ENCODE data around the gene EPHA2. TPM values are rescaled to one million over a fixed set of nuclear protein-coding genes. Genes with fewer than 3 reads are reported as not detected.

EPHA2 gene
- total RNA-seq, 2 experiments from 2014 or later = 0.22 TPM; not detected in 1

DNA sequence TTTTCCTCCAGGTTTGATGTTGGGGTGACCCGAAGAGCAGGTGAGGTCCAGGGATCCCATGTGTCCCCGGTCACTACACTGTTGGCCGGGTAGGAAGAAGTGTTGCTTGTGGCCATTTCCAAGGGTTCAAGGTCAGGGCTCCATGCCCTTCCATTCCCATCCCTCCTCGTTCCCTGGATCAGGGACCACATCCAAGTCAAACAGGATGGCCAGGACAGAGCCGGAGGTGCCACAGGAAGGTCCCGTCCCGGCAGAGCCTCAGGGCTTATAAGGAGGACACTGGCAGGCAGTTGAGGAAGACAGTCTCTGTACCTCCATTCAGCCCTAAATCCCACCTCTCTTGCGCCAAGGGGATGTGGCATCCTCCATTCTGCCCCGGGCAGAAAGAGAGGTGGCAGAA, 60.4 kb downstream of the EPHA2 start:
- no peak for DNase-seq
- Histone ChIP-seq H3K36me3 (ENCODE audit: insufficient read depth, low read length) (no peaks in the 10 kb centered on the region), H3K4me3 (ENCODE audit: low read length) (no peak overlapping the region), H3K27me3 (ENCODE audit: control insufficient read depth in 1 of 2, insufficient read depth in 2 of 2, low read length in 2 of 2) (no peaks in the 10 kb centered on the region), H3K4me1 (ENCODE audit: insufficient read depth, low read length) (no peaks in the 10 kb centered on the region), H3K9me3 (ENCODE audit: control insufficient read depth in 1 of 2, insufficient read depth in 1 of 2, low read length in 2 of 2) (no peaks in the 10 kb centered on the region), H3K27ac (ENCODE audit: low read depth in 1 of 2, low read length in 2 of 2) (no peak overlapping the region)
- Mint-ChIP-seq H3K27me3 (no peaks in the 10 kb centered on the region), H3K4me3 (no peak overlapping the region), H3K36me3 (ENCODE audit: low read depth) (no peaks in the 10 kb centered on the region), H3K9me3 (no peaks in the 10 kb centered on the region), H3K27ac (no peak overlapping the region), H3K4me1 (ENCODE audit: low read depth) (no peaks in the 10 kb centered on the region)
- ChIA-PET POLR2A (no interaction called here), CTCF (no interaction called here)
- no peak for ATAC-seq (ENCODE audit: poor library complexity)
- TF ChIP-seq, protein P1, sequence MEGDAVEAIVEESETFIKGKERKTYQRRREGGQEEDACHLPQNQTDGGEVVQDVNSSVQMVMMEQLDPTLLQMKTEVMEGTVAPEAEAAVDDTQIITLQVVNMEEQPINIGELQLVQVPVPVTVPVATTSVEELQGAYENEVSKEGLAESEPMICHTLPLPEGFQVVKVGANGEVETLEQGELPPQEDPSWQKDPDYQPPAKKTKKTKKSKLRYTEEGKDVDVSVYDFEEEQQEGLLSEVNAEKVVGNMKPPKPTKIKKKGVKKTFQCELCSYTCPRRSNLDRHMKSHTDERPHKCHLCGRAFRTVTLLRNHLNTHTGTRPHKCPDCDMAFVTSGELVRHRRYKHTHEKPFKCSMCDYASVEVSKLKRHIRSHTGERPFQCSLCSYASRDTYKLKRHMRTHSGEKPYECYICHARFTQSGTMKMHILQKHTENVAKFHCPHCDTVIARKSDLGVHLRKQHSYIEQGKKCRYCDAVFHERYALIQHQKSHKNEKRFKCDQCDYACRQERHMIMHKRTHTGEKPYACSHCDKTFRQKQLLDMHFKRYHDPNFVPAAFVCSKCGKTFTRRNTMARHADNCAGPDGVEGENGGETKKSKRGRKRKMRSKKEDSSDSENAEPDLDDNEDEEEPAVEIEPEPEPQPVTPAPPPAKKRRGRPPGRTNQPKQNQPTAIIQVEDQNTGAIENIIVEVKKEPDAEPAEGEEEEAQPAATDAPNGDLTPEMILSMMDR (IDR thresholded peaks at IDR 0.05) = no peak
- intact Hi-C loops (cut with DNase I, micrococcal nuclease) = loop anchor here in 1 of 2 experiments (5.0 kb wide), 1 partner anchor 47 kb away; no protein-coding TSS in a partner anchor

DNA sequence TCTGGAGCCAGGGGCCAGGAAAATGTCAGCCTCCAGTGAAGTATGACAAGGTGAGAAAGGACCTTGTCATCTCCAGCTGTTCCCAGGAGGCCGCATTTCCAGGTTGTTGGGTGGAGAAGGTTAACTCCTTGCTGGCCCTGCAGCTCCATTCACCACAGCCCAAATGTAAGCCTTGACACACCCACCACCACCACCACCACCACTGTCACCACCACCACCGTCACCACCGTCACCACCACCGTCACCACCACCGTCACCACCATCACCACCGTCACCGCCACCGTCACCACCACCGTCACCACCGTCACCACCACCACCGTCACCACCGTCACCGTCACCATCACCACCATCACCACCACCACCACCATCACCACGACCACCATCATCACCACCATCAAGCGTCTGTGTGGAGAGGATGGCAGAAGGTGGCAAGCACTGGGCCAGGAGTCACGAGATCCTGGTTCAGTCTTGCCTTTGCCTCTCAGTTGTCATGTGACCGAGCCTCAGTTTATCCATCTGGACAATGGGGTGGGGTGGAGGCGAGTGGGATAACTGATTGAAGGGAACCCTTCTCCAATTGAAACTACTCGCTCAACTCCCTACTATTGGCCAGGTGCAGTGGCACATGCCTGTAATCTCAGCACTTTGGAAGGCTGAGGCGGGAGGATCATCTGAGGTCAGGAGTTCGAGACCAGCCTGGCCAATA, 61.3 kb downstream of the EPHA2 start:
- Histone ChIP-seq H3K9me3 (ENCODE audit: control insufficient read depth in 1 of 2, insufficient read depth in 1 of 2, low read length in 2 of 2) (no peaks in the 10 kb centered on the region), H3K4me3 (ENCODE audit: low read length) (no peak overlapping the region), H3K27me3 (ENCODE audit: control insufficient read depth in 1 of 2, insufficient read depth in 2 of 2, low read length in 2 of 2) (no peaks in the 10 kb centered on the region), H3K27ac (ENCODE audit: low read depth in 1 of 2, low read length in 2 of 2) (no peak overlapping the region), H3K4me1 (ENCODE audit: insufficient read depth, low read length) (no peaks in the 10 kb centered on the region), H3K36me3 (ENCODE audit: insufficient read depth, low read length) (no peaks in the 10 kb centered on the region)
- DNase-seq = no peak
- ATAC-seq (ENCODE audit: poor library complexity) = no peak
- ChIA-PET POLR2A (no interaction called here), CTCF (no interaction called here)
- Mint-ChIP-seq H3K27ac (no peak overlapping the region), H3K4me1 (ENCODE audit: low read depth) (no peaks in the 10 kb centered on the region), H3K27me3 (no peaks in the 10 kb centered on the region), H3K4me3 (no peak overlapping the region), H3K36me3 (ENCODE audit: low read depth) (no peaks in the 10 kb centered on the region), H3K9me3 (no peaks in the 10 kb centered on the region)
- TF ChIP-seq, protein P1 (IDR thresholded peaks at IDR 0.05) = no peak
- intact Hi-C loops (cut with DNase I, micrococcal nuclease) = loop anchor here in 1 of 2 experiments (5.0 kb wide), 1 partner anchor 48 kb away; no protein-coding TSS in a partner anchor

DNA sequence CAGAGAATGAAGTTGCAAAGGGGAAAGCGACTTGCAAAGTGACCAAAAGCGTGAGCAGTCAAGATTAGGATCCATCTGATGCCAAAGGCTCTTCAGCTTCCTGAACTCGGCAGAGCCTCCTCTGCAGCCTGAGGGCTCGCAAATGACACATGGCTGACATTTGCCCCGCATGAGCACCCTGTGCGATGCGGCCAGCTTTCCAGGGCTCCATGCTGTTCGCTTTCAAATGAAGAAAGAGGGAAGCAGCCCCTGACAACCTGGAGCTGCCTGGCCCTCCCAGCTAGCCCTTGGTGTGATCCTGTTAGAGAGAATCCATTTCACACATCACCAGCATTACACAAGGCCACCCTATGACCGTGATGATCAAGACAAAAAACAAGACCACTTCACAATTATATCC, 62.3 kb downstream of the EPHA2 start:
- no peak for ATAC-seq (ENCODE audit: poor library complexity)
- POLR2A ChIA-PET = no interaction called here

More for the DNA sequence above, 62.3 kb downstream of the EPHA2 start:
- Histone ChIP-seq H3K4me3 (ENCODE audit: low read length) (no peak overlapping the region), H3K27me3 (ENCODE audit: control insufficient read depth in 1 of 2, insufficient read depth in 2 of 2, low read length in 2 of 2) (no peaks in the 10 kb centered on the region), H3K4me1 (ENCODE audit: insufficient read depth, low read length) (no peaks in the 10 kb centered on the region), H3K27ac (ENCODE audit: low read depth in 1 of 2, low read length in 2 of 2) (no peak overlapping the region), H3K36me3 (ENCODE audit: insufficient read depth, low read length) (no peaks in the 10 kb centered on the region), H3K9me3 (ENCODE audit: control insufficient read depth in 1 of 2, insufficient read depth in 1 of 2, low read length in 2 of 2) (no peaks in the 10 kb centered on the region)
- H3K4me1 Mint-ChIP-seq (ENCODE audit: low read depth) = no peaks in the 10 kb centered on the region
- no peak for DNase-seq
- intact Hi-C loops (cut with DNase I, micrococcal nuclease) = no loop called here
- H3K27ac Mint-ChIP-seq = no peak overlapping the region
- TF ChIP-seq, protein P1 (IDR thresholded peaks at IDR 0.05) = no peak
- CTCF ChIA-PET = no interaction called here
- H3K4me3 Mint-ChIP-seq = no peak overlapping the region
- H3K9me3 Mint-ChIP-seq = no peaks in the 10 kb centered on the region
- H3K36me3 Mint-ChIP-seq (ENCODE audit: low read depth) = no peaks in the 10 kb centered on the region
- H3K27me3 Mint-ChIP-seq = no peaks in the 10 kb centered on the region

All from CD4-positive, alpha-beta T cell (primary cell).